Measurements from ENCODE around the gene LAMA3.

DNA sequence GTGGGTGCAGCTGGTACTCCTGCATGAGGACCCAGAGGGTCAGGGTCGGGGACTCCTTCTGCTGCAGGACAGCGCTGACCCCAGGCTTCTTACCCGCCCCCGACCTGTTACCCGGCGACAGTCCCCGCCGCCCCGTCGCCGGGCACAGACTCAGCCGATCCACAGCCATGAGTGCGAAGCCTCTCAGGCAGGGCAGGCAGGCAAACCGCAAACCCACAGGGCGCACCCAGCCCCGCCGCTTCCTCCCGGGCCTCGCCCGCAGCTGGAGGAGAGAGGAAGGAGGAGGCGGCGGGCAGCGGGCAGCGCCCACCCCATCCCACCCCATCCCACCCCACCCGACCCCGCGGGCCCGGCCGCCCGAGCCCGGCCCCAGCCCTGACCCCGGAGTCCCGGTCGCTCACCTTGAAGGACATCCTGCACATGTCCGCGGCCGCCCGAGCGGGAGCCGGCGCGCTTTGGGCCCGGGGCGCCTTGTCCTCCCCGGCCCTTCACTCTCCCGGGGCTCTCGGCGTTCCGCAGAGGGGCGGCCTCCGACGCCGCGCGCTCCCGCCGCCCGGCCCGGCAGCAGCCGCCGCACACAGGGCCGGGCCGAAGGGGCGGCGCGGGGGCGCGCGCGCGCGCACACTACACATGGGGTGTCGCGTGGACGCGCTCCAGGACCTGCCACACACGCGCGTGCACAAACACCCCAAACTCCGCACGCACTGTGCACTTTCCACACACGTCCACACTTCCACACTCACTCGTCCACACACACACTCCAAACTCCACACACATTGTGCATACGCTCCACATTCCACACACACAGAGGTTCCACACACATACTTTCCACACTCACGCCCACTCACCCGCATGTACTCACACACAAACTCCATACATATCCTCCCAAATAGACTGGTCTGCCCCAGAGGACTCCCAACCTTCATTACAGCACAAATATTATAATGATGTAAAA is 26.7 kb upstream of the LAMA3 start, which contains the start of gene ANKRD29:
- TF ChIP-seq REST (IDR thresholded peaks at IDR 0.05; ENCODE audit: borderline replicate concordance): no peak
- no peak for TF ChIP-seq RAD21 (conservative IDR thresholded peaks at IDR 0.05)
- TF ChIP-seq POLR2AphosphoS5 (IDR thresholded peaks at IDR 0.05): no peak
- TF ChIP-seq, protein P1, sequence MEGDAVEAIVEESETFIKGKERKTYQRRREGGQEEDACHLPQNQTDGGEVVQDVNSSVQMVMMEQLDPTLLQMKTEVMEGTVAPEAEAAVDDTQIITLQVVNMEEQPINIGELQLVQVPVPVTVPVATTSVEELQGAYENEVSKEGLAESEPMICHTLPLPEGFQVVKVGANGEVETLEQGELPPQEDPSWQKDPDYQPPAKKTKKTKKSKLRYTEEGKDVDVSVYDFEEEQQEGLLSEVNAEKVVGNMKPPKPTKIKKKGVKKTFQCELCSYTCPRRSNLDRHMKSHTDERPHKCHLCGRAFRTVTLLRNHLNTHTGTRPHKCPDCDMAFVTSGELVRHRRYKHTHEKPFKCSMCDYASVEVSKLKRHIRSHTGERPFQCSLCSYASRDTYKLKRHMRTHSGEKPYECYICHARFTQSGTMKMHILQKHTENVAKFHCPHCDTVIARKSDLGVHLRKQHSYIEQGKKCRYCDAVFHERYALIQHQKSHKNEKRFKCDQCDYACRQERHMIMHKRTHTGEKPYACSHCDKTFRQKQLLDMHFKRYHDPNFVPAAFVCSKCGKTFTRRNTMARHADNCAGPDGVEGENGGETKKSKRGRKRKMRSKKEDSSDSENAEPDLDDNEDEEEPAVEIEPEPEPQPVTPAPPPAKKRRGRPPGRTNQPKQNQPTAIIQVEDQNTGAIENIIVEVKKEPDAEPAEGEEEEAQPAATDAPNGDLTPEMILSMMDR (IDR thresholded peaks at IDR 0.05; ENCODE audit: poor library complexity, severe bottlenecking): no peak
- peak; percentile 17 for TF ChIP-seq MXI1 (conservative IDR thresholded peaks at IDR 0.05; ENCODE audit: poor library complexity, severe bottlenecking)
- no peak for TF ChIP-seq SMC3 (conservative IDR thresholded peaks at IDR 0.05; ENCODE audit: poor library complexity)
- TF ChIP-seq EZH2 (IDR thresholded peaks at IDR 0.05; ENCODE audit: borderline replicate concordance, insufficient read depth, low read length, poor library complexity, severe bottlenecking): no peak
- no peak for TF ChIP-seq EP300 (conservative IDR thresholded peaks at IDR 0.05; ENCODE audit: poor library complexity, severe bottlenecking)
- no peak for TF ChIP-seq TAF1 (IDR thresholded peaks at IDR 0.05; ENCODE audit: low read depth)
